Kidney epithelial cell (primary cell): ENCODE results near the gene LIN37. TPM values are rescaled to one million over a fixed set of nuclear protein-coding genes. Genes with fewer than 3 reads are reported as not detected.

Experiments used
- DNase-seq: peaks from one replicate; pipeline ENCODE4 v3.0.0-alpha.2; 2010; ENCODE audit warnings: low read depth
- H3K27me3 ChIP-seq: 2 replicates; pipeline ENCODE4 v1.6.0; 2011; ENCODE audit warnings: low read length; ENCODE audit not compliant: control insufficient read depth, insufficient read depth
- H3K36me3 ChIP-seq: 2 replicates; pipeline ENCODE4 v1.5.1; 2011; ENCODE audit warnings: low read length; ENCODE audit not compliant: control insufficient read depth, insufficient read depth
- H3K4me3 ChIP-seq: 2 replicates; pipeline ENCODE4 v1.5.1; 2011; ENCODE audit warnings: low read depth, mild to moderate bottlenecking, control low read depth, low read length
- CTCF ChIP-seq: IDR thresholded peaks from 2 replicates; pipeline ENCODE4 v1.5.1; 2011; ENCODE audit warnings: mild to moderate bottlenecking, moderate library complexity, low read length, control low read depth, inconsistent platforms; ENCODE audit not compliant: insufficient read depth, poor library complexity, severe bottlenecking
- total RNA-seq: library from RNA; depleted of rRNA; stranded (reverse); fragments of >200 nt; gene quantifications from 2 replicates; pipeline ENCODE4 v1.2.3, GENCODE V29; 2015

The LIN37 gene
- total RNA-seq, 1 donor from 2014 or later = 22.0 TPM

- Histone ChIP-seq H3K27me3 (no peaks in the 10 kb centered on the region), H3K4me3 (no peak overlapping the region), H3K36me3 (no peaks in the 10 kb centered on the region)
- DNase-seq = no peak
- TF ChIP-seq CTCF = no peak
Measured at GRCh38 chr19:35754370-35755130, 6.2 kb downstream of the LIN37 start.

- TF ChIP-seq CTCF = no peak
- Histone ChIP-seq H3K4me3 (no peak overlapping the region), H3K27me3 (no peaks in the 10 kb centered on the region), H3K36me3 (no peaks in the 10 kb centered on the region)
- no peak for DNase-seq
Measured at GRCh38 chr19:35755131-35755549, 6.8 kb downstream of the LIN37 start.

DNA sequence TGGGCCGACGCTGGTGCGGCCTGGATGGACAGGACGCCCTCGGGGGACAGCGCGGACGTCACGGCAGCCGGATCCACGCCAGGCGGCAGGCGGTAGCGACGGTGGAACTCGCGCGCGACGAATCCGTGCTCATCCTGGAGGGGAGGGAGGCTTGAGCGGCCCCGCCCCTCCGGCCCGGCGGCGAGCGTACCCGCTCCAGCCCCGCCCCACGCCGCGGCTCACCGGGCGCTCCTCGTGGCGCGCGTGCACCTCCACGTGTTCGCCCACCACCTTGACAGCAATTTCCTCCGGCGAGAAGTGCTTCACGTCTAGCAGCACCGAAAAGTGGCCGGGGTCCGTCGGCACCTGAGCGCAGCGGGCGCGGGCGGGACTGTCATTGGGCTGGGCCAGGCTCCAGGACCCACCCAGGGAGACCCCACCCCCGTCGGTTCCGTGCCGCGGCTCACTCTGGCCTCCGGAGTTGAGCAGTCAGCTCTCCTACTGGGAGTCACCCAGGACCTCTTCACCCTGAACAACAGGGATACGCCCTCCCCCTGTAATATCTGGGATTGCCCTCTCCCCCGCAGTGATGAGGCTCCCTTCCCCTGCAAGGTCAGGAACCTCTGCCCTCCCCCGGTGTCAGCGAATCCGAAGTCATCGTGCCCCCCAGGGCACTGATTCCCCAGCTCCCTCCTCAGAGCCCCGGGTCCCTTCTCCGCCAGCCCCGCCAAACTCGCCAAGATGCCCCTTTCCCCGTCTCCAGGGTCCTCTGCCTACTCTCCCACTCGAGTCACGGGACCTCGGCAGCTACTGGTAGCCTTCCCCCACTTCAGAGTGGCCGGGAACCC is 7.4 kb downstream of the LIN37 start:
- DNase-seq = no peak
- H3K36me3 ChIP-seq = no peaks in the 10 kb centered on the region
- no peak overlapping the region for H3K4me3 ChIP-seq
- H3K27me3 ChIP-seq = no peaks in the 10 kb centered on the region
- TF ChIP-seq CTCF = no peak

- Histone ChIP-seq H3K4me3 (peak within 1 kb of the TSS; percentile 14), H3K27me3 (no peaks in the 10 kb centered on the region), H3K36me3 (no peaks in the 10 kb centered on the region)
- DNase-seq = no peak
- TF ChIP-seq CTCF = no peak
Measured at GRCh38 chr19:35756377-35757230, 8.2 kb downstream of the LIN37 start, which contains the start of gene HSPB6. TSS of gene HSPB6 (minus strand) at chr19:35757029. CDS start at chr19:35757008, 21 bp downstream.

DNA sequence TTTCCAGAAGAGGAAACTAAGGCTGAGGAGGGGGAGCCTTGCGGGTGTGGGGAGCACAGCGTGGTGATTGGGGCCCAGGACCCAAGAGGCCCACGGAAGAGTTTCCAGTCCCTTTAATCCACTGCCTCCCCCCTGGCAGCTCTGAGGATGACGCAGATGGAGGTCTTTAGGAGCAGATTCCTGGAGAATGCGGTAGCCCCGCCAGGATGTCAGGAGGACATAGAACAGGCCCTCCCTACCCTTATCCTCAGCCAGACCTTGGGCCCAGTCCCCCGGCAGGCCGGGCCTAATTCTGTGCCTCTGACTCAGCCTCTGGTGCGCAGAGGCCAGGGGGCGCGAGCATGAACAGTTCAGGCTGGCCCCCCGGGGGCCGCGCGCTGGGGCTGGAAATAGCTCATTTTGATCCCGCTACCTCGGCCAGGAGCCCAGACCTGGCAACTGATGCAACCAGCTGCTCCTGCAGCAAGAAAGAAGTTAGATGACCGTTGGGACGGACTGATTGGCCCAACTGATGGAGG is 8.9 kb downstream of the LIN37 start:
- Histone ChIP-seq H3K4me3 (peak overlapping the region; percentile 14), H3K27me3 (no peaks in the 10 kb centered on the region), H3K36me3 (peaks cover 3% of the 10 kb centered on the region)
- DNase-seq = no peak
- TF ChIP-seq CTCF = no peak
